GM21381 (cell line): Measurements from ENCODE around the gene NOC4L.
"Not testable (repeated sequence)": the region's sequence is repeated elsewhere in the genome, so short reads cannot be mapped to it uniquely, and the experiment has no call there.

Experiments used
- ATAC-seq: cut with Tn5 transposase; IDR thresholded peaks from one replicate; pipeline ENCODE4 v1.9.1; 2021; ENCODE audit warnings: mild to moderate bottlenecking, moderate library complexity; ENCODE audit not compliant: unreplicated experiment

The NOC4L gene

DNA sequence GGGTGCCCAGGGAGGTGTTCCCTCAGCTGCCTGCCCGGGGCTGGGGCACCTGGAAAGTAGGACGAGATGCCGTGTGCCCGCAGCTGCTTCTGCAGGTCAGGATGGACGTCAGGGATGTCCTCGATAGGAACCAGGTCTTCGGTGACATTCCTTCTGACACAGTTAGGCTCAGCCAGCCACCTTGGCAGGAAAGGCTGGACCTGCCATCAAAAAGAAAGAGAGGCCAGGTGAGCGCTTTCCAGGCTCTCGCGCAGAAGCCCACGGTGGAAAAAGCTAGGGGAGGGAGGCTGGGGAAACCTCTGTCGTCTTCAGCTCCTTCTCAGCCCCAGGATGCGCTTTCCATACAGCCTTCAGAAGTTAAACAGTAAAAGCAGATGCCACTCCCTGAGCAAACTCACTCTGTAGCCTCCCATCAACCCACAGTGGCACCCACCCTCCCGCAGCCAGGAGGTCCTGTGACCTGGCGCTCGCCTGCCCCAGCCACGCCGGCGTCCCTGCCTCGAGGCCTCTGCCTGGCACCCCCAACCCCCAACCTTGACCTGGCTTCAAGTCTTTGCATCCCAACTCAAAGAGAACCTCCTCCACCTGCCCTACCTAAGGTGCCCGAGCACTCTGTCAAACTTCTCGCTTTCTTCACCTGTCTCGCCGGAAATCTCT lies 1.4 kb upstream of the NOC4L start:
- ATAC-seq, result no peak

GRCh38 chr12:132143336-132144071 lies 753 bp upstream of the NOC4L start:
- peak; percentile 30 for ATAC-seq

- no peak for ATAC-seq
Observed at GRCh38 chr12:132144810-132145168, 532 bp downstream of the NOC4L start.

DNA sequence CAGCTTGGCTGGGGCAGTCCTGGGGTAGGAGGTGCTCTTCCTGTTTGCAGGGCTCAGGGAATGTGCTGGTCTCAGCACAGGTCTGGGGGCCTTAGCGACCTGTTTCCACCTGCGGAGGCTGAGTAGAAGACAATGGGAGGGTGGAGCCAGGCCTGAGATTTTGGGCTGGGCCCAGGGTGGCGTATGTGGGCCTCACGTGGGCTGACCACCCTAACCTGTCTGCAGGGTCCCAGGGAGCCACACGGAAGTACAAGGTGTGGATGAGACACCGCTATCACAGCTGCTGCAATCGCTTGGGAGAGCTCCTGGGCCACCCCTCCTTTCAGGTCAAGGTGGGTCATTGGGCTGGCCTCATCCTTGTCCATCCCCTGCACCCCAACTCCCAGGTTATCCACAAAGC lies 1.1 kb downstream of the NOC4L start:
- ATAC-seq, result no peak

DNA sequence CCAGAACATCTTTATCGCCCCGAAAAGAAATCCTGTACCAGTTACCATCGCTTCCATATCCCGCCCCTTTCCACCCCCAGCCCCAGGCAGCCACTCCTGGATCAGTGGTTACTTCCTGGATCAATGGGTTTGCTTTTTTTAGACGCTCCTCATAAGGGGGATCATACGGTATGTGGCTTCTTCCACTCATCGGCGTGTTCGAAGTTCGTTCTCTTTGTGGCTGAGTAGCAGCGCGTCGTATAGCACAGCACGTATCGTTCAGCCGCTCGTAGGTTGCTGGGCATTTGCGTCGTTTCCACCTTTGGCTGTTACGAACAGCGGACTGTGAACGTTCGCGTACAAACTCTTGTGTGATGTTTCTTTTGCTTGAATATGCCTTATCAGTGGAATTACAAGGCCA lies 1.8 kb downstream of the NOC4L start:
- no peak for ATAC-seq

GRCh38 chr12:132146772-132147422 lies 2.6 kb downstream of the NOC4L start:
- no peak for ATAC-seq

DNA sequence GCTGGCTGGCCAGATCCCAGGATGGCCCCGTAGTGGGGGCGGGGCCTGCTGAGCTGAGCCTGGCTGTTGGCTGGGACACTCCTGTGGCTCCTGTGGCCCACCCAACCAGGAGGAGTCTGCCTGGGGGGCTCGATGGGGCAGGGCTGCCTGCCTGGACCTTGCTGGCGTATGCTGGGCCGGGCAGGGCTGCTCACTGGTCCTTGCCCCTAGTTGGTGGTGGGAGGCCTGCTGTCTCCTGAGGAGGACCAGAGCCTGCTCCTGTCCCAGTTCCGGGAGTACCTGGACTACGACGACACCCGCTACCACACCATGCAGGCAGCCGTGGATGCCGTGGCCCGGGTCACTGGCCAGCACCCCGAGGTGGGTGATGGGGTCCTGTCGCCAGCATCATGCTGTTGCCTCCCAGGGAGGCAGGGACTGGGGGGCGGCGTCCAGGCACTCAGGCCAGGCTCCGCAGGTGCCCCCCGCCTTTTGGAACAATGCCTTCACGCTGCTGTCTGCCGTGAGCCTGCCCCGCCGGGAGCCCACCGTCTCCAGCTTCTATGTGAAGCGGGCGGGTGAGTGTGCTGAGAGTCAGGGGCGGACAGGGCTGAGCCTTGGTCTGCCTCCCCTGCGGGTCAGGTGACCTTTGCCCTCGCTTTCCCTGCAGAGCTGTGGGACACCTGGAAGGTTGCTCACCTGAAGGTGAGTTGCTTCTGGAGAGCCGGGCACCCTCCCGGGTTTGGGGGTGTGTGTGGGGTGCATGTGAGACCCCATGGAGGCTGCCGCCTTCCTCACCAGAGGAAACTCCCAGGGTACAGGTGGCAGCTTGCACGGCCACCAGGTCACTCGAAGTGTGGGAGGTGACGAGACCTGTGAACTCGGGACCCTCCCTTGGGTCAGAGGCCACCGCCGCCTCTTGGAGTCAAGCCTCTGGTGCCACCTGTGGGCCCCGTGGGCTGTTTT lies 3.4 kb downstream of the NOC4L start:
- no peak for ATAC-seq

DNA sequence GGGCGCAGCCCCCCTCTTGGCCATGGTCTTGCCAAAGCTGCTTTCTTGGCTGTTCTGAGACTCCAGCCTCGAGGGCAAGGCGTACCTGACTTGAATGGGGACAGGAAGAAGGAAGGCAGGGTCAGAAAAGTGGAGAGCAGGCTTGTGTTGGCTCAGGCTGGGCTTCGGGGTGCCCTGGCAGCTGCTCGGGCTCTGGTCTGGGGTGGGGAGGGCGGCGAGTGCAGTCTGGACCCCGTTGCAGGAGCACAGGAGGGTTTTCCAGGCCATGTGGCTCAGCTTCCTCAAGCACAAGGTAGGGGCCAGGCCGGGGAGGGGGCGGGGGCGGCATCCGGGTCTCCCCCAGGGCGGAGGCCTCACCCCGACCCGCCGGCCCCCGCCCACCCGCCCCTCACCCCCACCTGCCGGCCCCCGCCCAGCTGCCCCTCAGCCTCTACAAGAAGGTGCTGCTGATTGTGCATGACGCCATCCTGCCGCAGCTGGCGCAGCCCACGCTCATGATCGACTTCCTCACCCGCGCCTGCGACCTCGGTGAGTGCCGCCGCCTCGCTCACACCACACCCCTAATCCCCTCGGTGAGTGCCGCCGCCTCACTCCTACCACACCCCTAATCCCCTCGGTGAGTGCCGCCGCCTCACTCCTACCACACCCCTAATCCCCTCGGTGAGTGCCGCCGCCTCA lies 4.2 kb downstream of the NOC4L start:
- ATAC-seq, result no peak

- not testable (repeated sequence) for ATAC-seq
Observed at GRCh38 chr12:132149526-132149925, 5.3 kb downstream of the NOC4L start.

GRCh38 chr12:132150780-132151144 lies 6.5 kb downstream of the NOC4L start:
- no peak for ATAC-seq

- no peak for ATAC-seq
Observed at GRCh38 chr12:132151145-132151765, 7.0 kb downstream of the NOC4L start.

DNA sequence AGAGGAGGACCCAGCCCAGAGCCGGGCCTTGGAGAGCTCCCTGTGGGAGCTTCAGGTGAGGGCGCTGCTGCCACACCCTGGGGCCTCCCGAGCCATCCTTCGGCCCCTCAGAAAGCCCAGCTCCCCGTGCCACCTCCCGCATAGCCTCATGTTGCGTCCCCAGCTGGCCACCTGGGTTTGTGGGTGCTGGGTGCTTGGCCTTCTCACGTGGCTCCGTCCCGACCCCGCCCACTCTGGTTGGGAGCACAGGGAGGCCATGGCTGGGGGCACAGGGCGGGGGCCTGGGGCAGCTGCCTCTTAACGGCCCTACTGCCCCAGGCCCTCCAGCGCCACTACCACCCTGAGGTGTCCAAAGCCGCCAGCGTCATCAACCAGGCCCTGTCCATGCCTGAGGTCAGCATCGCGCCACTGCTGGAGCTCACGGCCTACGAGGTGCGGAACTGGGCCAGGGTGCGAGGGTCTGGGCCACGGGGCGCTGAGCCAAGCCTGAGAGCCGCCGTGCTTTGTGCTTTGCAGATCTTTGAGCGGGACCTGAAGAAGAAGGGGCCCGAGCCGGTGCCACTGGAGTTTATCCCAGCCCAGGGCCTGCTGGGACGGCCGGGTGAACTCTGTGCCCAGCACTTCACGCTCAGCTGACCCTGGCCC lies 7.6 kb downstream of the NOC4L start:
- ATAC-seq, result no peak

DNA sequence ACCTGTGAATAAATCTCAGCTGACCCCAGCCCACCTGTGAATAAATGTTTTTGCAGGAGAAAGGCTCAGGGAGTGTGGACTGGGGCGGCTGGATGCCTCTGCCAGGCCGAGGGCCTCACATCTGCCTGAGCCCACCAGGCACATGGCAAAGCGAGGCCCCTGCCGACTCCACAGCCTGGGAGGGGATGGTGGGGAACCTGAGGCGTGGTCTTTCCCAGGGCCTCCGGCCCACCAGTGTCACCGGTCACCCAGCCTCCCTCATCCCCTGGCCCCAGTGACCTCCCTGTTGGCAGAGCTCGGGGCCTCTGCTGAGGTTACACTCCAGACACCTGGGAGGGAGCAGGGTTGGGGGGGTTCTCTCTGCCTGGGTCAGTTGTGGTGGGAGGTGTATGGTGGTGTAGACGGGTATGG lies 8.2 kb downstream of the NOC4L start:
- ATAC-seq, result no peak

GRCh38 chr12:132152953-132153352 lies 8.7 kb downstream of the NOC4L start:
- ATAC-seq, result no peak

DNA sequence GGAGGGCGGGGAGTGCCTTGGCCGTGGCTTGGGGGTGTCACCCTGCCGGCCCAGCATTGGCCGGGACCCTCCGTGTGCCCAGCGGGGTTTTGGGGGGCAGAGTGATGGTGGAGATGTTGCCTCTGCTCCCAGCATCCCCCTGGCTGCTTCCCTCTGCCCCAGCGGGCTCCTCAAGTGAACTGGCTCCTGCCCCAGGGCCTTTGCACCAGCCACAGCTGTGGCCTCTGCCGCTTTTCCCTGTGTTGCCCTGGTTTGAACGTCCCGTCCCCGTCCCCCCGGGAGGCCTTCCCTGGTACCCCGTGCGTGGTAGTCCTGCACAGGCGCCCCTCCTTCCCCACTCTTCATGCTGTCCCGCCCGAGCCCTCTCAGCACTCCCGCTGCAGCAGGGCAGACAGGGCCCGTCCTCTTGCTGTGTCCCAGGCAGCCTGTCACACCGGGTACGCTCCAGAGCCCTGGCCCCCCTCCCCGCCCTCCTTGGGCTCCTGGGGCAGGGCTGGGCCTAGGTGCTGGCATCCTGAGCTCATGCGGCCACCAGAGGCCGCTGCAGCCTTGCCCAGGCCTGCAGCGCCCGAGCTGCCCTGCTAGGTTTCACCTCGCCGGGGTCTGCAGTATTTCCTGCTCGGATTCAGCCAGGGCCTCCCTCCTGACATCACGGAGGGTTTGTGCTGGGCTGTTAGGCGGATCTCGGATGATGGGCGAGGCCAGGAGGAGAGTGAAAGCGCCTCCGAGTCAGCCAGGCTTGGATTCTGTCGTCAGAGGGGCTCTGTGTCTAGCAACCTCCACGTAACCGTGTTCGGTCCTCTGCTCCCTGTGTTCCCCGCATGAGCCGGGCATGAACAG lies 9.5 kb downstream of the NOC4L start:
- ATAC-seq, result peak; percentile 71

GRCh38 chr12:132154341-132154761 lies 10.1 kb downstream of the NOC4L start:
- ATAC-seq, result no peak

DNA sequence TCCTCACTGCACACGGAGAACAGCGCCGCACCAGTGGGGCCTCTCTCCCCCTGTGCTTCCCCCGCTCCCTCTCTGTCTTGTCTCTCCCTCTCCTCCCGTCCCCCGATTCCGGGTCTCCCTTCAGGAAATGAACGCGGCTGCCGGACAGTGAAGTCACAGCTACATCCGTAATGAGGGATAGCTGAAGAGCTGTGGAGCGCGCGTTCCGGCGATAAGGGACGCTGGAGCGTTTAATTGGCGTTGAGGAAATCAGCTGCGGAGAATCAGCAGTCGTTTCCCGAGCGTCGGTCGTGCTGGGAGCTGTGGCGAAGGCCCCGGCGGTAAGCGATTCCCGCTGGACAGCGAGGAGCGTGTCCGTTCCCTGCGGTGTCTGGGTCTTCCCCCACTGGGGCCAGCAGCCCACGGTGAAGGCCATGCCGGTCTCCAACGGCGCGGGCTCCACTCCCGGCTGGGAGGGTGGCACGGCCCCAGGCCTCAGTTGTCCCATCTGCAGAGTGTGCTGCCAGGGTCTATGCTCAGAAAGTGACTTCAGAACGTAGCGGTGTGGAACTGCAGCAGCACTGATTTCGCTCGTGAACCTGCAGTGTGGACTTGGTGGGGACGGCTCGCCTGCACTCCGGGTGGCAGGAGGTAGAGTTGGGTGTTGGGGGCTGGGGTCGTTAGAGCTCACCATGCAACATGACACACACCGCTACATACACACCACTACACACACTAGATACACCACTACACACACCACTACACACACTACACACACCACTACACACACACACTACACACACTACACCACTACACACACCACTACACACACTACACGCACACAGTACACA lies 10.9 kb downstream of the NOC4L start:
- no peak for ATAC-seq
